Loucy (cell line): Measurements from ENCODE around the gene SPINK13.
"Not testable (repeated sequence)": the region's sequence is repeated elsewhere in the genome, so short reads cannot be mapped to it uniquely, and the experiment has no call there.

ENCODE experiments used
- CTCF ChIP-seq: fragments of 200-600 bp; sonication (generic); conservative IDR thresholded peaks from 2 replicates; pipeline ENCODE4 v1.5.1; 2014; ENCODE audit warnings: mild to moderate bottlenecking, antibody characterized with exemption, low read length
- EZH2phosphoT487 ChIP-seq: fragments of 200-600 bp; IDR thresholded peaks from 2 replicates; pipeline ENCODE4 v1.6.1; 2018; ENCODE audit warnings: antibody characterized with exemption, mild to moderate bottlenecking, moderate library complexity, borderline replicate concordance

DNA sequence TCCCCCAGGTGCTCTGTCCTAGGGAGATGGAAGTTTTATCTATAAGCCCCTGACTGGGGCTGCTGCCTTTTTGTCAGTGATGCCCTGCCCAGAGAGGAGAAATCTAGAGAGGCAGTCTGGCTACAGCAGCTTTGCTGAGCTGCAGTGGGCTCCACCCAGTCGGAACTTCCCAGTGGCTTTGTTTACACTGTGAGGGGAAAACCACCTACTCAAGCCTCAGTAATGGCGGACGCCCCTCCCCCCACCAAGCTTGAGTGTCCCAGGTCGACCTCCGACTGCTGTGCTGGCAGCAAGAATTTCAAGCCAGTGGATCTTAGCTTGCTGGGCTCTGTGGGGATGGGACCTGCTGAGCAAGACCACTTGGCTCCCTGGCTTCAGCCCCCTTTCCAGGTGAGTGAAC, 12.3 kb downstream of the SPINK13 start:
- not testable (repeated sequence) for TF ChIP-seq CTCF, EZH2phosphoT487
